ENCODE results near the gene MRPS27. TPM values are rescaled to one million over a fixed set of nuclear protein-coding genes. Genes with fewer than 3 reads are reported as not detected.

Gene MRPS27
- total RNA-seq, 2 experiments from 2014 or later, result 87.8 to 101 TPM

GRCh38 chr5:72269411-72269780, 50.6 kb downstream of the MRPS27 start:
- POLR2A ChIA-PET, result no interaction called here
- CTCF ChIA-PET, result interaction anchor here (0.7 to 1.5 kb wide), 5 partner anchors 8 to 1256 kb away, joined by 3 read pairs; no protein-coding TSS in a partner anchor

GRCh38 chr5:72268753-72269410, 51.2 kb downstream of the MRPS27 start:
- ChIA-PET POLR2A (no interaction called here), CTCF (interaction anchor here (0.7 to 1.5 kb wide), 4 partner anchors 9 to 1255 kb away, joined by 3 read pairs; no protein-coding TSS in a partner anchor)

GRCh38 chr5:72268260-72268659, 51.8 kb downstream of the MRPS27 start:
- POLR2A ChIA-PET, result no interaction called here
- CTCF ChIA-PET, result no interaction called here

GRCh38 chr5:72267685-72268084, 52.4 kb downstream of the MRPS27 start:
- CTCF ChIA-PET, result no interaction called here
- POLR2A ChIA-PET, result no interaction called here

GRCh38 chr5:72266862-72267261, 53.2 kb downstream of the MRPS27 start:
- CTCF ChIA-PET, result no interaction called here
- POLR2A ChIA-PET, result no interaction called here

- ChIA-PET POLR2A (no interaction called here), CTCF (no interaction called here)
Observed at GRCh38 chr5:72265032-72265877, 54.8 kb downstream of the MRPS27 start.

GRCh38 chr5:72256536-72256935, 63.5 kb downstream of the MRPS27 start:
- ChIA-PET POLR2A (no interaction called here), CTCF (no interaction called here)

- POLR2A ChIA-PET, result no interaction called here
- CTCF ChIA-PET, result no interaction called here
Observed at GRCh38 chr5:72255670-72256069, 64.4 kb downstream of the MRPS27 start.

- POLR2A ChIA-PET, result no interaction called here
- CTCF ChIA-PET, result no interaction called here
Observed at GRCh38 chr5:72255237-72255636, 64.8 kb downstream of the MRPS27 start.

GRCh38 chr5:72252574-72253155, 67.4 kb downstream of the MRPS27 start:
- ChIA-PET CTCF (no interaction called here), POLR2A (no interaction called here)

GRCh38 chr5:72252008-72252407, 68.0 kb downstream of the MRPS27 start:
- ChIA-PET POLR2A (no interaction called here), CTCF (no interaction called here)

- CTCF ChIA-PET, result no interaction called here
- POLR2A ChIA-PET, result no interaction called here
Observed at GRCh38 chr5:72251386-72251785, 68.7 kb downstream of the MRPS27 start.

- ChIA-PET CTCF (interaction anchor here (0.7 kb wide), 1 partner anchor 21 kb away, joined by 3 read pairs; no protein-coding TSS in a partner anchor), POLR2A (no interaction called here)
Observed at GRCh38 chr5:72248410-72248981, 71.5 kb downstream of the MRPS27 start.

GRCh38 chr5:72246954-72247442, 73.0 kb downstream of the MRPS27 start:
- ChIA-PET CTCF (no interaction called here), POLR2A (no interaction called here)

- ChIA-PET CTCF (no interaction called here), POLR2A (no interaction called here)
Observed at GRCh38 chr5:72245951-72246532, 74.0 kb downstream of the MRPS27 start.

GRCh38 chr5:72245546-72245945, 74.5 kb downstream of the MRPS27 start:
- CTCF ChIA-PET, result no interaction called here
- POLR2A ChIA-PET, result no interaction called here

GRCh38 chr5:72244862-72245371, 75.1 kb downstream of the MRPS27 start:
- POLR2A ChIA-PET, result no interaction called here
- CTCF ChIA-PET, result no interaction called here

GRCh38 chr5:72243706-72244105, 76.3 kb downstream of the MRPS27 start:
- ChIA-PET CTCF (no interaction called here), POLR2A (no interaction called here)

GRCh38 chr5:72242796-72243475, 77.1 kb downstream of the MRPS27 start:
- CTCF ChIA-PET, result no interaction called here
- POLR2A ChIA-PET, result no interaction called here
